Smooth muscle cell of the brain vasculature (primary cell): ENCODE measurements around the gene KDM4C.
"Not testable (repeated sequence)": the region's sequence is repeated elsewhere in the genome, so short reads cannot be mapped to it uniquely, and the experiment has no call there.

Source experiments
- DNase-seq: peaks from one replicate; pipeline ENCODE4 v3.0.0-alpha.2; 2012; ENCODE audit warnings: low read depth, low spot score

Gene KDM4C

DNA sequence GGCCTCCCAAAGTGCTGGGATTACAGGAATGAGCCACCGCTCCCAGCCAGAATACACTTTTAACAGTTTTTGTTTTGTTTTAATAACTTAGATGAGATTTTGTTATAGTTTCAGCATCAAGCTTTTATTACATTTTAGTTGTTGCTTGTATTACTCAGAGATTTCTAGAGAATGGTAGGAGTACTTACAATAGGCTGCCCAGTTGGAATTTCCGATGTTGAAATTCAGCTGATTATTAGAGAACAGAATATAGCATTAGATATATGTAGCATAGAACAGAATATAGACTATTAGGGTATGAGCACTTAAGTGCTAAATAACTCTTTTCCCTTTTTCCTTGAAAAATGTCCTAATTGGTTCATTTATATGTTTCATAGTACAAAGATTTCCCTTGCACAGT lies 6.2 kb downstream of the KDM4C start:
- DNase-seq = no peak

DNA sequence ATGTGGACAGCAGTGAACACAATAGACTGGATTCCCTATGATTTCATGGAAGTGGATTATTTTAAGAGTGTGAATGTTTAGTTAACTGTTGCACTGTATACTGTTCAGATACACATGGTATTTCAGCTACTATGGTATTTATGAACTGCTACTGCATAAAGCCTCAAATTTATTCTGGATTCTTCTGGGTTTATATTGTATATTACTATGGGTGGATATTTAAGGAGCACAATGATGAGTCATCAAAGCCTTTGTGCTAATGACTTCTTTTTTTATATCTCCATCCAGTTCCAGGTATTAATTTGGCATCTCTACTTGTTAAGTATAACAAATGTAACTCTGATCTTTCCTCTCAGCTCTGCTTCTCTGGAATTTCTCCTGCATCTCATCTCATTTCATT lies 6.8 kb downstream of the KDM4C start:
- no peak for DNase-seq

DNA sequence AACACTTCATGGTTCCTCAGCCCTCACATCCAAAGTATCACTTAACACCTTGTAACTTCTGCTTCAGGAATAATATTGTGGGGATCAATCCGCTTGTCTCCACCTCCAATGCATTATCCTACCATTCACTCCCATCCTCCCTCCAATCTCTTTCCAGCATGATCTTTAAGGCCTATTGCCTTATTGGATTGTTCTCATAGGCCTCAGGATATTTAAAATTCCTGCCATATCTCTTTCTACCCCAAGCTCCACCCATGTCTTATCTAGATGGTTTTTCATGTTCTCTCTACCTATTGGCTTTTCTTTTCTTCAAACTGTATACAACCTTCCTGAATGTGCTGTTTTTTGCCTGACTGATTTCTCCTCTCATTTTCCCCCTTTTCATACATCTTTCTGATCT lies 7.2 kb downstream of the KDM4C start:
- DNase-seq = no peak

DNA sequence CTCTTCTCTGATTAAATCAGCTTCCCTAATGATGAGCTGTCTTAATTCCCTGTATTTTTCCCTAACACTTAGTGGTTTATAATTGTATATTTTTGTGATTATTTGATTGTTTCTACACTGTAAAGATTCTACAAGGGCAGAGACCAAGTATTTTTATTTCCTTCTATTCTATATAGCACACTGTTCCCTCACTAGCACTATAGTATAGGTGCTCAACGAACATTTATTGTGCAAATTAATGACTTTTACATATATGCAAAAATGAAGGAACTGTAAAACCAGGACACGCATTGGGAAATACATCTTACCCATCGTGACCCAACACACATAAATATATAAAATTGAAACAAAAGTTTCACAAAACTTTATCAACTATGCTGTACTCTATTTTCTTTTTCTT lies 7.6 kb downstream of the KDM4C start:
- DNase-seq = no peak

DNA sequence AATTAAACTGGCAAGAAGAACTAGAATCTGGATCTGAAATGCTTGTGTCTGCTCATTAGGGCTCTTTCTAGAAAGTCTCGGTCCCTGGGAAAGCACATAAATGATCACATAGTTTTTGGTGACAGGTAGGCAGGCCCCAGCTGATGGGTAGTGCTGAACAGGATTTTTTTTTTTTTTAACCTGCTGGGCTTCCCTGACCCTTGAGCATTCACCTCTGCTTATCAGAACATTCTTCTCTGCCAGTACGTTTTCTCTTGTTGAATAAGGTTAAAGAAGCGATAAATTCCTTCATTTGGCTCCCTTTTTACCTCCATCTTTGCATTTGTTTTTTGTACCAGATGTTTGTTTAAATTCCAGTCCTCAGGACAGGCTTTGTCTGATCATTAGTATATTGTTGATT lies 8.8 kb downstream of the KDM4C start:
- no peak for DNase-seq

DNA sequence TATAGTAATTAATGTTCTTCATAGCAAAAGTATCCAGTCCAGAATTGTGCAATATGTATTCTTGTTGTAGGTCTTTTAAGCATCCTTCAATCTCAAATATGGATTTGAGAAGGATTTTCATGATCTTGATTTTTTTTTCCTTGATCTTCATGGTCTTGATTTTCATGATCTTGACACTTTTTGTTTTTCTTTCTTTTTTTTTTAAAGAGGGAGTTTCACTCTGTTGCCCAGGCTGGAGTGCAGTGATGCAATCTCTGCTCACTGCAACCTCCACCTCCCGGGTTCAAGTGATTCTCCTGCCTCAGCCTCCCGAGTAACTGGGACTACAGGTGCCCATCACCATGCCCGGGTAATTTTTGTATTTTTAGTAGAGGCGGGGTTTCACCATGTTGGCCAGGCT lies 10.8 kb downstream of the KDM4C start:
- not testable (repeated sequence) for DNase-seq

DNA sequence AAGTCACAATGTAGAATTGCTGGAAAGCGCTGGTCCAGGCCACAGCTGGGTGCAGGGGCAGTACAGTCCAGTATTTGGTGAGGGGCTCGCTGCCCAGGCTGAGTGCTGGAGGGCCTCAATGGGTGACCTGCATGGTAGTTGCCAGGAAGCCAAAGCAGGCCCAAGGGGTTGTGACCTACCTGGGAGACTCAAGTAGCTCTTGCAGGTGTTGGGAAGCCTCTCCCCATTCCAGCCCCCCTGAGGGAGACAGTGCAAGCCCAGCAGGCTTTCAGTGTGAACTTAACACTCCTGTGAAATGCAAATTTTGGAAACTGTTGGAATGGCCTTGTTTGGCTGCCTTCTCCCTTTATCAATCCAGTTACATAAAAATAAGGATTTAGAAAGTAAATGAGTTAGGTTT lies 13.9 kb downstream of the KDM4C start:
- DNase-seq = no peak

DNA sequence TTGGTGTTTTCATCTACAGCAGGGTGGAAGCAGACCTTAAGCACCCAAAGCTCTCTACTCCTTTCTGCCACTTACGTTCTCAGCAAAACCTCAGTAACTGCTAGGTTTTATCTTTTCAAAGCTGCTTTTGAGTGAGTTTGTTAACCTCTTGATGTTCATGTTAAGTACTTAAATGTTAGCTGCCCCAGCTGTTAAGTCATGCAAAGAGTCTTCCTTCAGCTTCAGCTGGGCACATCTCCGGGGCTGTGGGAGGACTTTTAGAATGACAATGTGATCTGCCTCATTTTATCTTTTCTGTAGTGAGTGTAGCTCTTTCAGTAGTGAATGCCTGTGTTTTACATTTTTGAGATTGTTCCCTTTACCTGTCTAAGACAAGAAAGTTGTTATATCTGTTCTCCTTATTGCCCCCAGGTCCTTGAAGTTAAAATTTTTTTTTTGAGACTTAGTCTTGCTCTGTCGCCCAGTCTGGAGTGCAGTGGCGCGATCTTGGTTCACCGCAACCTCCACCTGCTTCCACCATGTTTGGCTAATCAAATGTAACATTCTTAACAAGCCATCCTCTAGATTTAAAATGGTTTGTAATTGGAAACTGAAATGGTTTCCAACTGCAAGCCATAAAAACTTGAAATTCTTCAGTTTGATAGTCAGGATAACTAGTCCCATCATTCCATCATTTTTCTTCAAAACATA lies 19.6 kb downstream of the KDM4C start:
- no peak for DNase-seq

DNA sequence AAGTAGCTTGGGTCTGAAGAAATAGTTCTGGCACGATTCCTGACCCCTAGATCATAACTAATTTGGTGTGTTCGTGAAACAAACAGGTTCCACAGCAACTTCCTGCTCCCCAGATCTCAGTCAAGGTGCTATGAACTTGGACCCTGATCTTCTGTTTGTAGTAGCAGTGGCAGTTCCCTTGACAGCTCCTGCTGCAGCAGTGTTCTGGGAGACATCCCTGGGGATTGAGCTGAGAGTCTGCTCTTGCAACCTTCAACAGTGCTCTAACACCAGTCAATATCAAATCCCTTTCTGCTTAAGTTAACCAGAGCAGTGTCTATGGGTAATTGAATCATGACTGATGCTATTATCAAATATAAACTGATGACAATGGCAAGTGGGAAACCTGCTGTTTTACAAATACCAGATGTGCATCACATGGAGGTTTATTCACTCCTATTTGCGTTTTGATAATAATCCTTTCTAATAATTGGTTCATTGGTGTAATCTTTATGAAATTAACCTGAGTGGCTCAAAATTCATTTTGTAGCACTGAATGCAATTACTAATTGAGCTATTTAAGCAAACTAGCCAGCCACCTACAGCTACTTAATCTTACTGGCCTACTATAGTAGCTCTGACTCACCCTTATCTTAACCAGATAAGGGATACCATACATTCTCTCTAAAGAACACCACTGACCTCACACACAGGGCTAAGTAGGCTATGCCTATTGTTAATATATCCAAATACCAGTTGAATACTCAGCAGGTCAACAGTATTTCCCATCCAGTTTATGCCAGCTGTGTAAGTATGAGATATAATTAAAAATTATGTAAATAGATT lies 21.9 kb downstream of the KDM4C start:
- no peak for DNase-seq

DNA sequence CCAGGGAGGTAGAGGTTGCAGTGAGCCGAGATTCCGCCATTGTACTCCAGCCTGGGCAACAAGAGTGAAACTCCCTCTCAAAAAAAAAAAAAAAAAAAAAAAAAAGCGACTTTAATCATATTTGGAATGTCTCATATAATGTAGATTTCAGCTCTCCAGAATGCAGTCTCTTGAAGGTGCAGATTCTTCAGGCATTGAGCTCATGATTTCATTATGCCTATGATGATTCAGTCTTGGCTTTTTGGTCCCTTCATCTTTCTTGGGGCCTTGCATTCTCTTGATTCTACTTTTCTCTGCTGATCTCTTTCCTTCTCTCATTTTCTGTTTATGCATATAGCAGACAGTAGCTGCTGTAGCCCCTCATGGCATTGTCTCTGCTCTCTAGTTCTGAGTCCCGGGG lies 22.9 kb downstream of the KDM4C start:
- DNase-seq = no peak

DNA sequence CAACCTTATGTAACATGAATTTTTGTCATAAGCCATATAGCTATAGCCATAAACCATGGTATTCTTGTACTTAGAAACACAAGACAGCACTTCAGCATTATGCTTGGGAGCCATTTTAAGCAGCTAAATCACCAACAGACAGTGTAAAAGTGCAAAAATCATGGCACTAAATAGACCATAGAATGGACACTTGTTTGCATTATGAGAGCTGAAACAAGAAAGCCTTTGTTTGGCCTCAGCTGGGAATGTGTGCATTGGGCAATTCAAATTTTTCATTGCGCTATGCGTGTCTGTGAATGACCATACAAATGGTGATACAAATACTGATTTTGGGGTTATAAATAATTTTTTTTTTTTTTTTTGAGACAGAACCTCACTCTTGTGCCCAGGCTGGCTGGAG lies 23.7 kb downstream of the KDM4C start:
- no peak for DNase-seq

DNA sequence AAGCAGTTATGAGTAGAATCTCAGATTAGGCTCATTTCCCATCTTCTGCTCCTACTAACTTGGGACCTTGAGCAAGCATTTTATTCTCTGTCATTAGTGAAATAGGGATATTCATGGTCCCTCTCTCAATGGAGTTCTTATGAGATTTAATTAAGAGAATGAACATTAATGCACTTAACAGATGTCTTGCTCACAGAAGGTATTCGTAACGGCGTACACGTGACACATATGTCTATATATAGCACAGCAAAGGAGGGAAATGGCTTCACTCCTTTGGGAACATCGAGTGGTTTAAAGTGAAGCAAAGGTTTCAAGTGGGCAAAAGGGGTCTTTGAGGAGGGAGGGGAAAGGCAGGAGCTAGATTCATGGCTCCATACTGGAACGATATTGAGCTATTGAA lies 24.6 kb downstream of the KDM4C start:
- no peak for DNase-seq

DNA sequence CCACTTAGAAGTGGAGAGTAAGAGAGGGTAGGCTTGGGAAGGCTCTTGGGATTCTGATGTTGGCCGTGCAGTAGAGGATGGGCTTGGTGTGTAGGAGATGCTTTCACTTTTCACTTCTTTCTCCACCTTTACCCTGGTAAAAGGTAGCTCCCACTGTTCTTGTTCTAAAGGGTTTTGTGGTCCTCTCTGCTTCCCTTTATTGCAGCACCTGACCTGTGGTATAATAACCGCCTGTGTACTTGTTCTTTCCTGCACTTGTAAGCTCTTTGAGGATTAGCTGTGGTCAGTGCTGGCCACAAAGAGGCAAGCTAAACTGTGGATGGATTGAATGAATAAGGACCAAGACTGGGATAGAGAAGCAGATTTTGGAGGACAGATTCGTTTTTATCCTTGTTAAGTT lies 25.2 kb downstream of the KDM4C start:
- DNase-seq = no peak

DNA sequence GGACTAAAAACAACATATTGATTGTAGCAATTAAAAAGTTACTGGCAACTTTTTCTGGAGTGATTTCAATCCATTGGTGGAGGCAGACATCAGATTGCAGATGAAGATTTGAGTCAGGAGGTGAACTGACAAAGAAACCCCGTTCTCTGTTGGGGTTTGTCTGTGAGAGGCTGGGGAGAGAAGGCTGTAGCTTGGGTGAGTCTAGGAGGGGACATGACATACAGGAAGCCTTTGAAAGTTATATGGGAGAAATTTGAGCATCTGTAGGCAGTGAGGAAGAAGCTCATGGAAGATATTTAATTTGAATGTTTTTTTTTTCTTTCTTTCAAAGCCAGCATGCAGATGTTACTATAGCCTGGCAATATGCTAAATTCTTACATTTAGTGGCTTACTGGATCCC lies 26.0 kb downstream of the KDM4C start:
- no peak for DNase-seq

DNA sequence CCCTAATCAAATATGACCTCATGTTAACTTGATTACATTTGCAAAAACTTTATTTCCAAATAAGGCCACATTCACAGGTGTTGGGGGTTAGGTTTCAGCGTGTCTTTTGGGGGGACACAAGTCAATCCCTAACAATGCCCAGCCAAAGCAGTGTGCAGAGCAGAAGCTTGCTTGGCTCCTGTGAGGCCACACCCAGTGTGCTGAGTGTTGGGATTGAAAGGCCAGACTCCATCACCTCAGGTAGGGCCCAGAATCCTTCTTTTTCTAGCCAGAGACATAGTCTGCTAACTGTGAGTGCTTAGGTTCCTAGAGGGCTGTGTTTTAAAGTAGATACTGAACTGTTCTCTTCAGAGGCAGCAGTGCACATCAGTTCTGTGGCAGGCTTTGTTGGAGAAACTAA lies 27.9 kb downstream of the KDM4C start:
- DNase-seq = no peak

DNA sequence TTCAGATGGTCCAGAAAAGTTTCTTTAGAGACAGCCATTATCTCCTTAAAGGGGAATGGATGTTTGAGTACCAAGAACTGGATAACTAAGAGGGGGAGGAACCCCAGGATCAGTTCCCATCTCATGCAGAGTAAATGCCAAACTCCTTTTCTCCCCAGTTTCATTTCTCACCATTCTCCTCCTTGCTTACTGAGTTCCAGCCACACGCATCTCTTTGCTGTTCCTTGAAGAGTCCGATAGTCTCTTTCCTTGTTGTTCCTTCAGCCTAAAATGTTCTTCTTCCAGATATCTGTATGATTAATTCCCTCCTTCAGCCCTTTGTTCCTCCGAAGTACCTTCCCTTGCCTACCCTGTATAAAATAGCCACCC lies 30.0 kb downstream of the KDM4C start:
- no peak for DNase-seq

DNA sequence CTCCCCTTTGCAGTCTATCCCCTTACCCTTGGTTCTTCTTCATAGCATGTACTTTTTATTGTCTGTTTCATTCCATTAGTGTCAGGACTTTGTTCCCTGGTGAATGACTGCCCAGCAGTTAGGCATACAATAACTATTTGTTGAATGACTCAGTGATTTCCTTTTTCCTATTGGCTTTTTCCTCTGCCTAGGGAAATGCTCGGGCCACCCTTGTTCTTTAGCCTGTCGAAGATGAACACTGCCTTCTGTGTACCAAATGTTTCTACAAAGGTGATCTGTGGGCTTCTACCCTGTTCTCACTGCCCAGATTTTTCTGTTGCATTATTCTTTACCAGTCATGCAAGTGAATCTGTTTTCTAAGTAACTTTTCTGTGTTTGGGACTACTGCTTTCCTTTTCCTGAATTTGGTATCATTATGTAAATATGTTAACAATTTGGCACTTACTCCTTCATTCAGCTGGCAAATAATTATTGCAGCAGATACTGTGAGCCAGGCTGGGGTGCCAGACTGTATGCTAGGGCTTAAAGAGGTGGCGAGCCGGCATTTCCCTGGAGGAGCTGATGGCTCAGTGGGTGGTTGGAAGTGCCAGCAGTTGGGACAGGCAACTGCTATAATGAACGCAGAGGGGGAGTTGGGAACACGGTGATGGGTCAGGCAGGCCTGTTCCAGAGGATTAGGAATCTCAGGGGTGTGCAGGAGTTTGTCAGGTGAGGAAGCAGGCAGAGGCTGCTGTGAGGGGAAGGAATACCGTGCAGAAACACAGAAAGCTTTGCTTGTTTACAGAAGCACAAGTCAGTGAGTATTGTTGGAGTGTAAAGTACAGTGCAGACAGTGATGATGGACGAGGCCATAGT lies 30.6 kb downstream of the KDM4C start:
- no peak for DNase-seq

DNA sequence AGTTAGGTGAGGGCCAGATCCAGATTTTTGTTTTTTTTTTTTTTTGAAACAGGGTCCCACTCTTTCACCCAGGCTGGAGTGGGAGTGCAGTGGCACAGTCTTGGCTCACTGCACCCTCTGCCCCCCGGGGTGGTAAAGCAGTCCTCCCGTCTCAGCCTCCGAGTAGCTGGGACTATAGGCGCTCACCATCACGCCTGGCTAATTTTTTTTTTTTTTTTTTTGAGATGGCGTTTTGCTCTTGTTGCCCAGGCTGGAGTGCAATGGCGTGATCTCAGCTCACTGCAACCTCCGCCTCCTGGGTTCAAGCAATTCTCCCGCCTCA lies 31.2 kb downstream of the KDM4C start:
- DNase-seq = not testable (repeated sequence)

DNA sequence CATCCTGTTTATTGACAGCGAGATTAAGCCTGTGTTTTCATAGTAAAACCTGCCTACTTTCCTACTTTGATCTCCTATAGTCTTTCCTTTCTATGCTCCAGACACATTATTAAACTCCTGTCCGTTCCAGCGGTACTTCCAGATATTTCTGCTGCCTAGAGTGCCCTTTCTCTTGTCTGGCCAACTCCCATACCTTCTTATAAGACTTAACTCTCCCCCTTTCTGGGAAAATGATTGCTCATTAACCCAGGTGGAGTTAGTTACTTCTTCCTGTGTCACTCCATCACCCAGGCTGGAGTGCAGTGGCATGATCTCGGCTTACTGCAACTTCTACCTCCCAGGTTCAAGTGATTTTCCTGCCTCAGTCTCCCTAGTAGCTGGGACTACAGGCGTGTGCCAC lies 33.1 kb downstream of the KDM4C start:
- no peak for DNase-seq

DNA sequence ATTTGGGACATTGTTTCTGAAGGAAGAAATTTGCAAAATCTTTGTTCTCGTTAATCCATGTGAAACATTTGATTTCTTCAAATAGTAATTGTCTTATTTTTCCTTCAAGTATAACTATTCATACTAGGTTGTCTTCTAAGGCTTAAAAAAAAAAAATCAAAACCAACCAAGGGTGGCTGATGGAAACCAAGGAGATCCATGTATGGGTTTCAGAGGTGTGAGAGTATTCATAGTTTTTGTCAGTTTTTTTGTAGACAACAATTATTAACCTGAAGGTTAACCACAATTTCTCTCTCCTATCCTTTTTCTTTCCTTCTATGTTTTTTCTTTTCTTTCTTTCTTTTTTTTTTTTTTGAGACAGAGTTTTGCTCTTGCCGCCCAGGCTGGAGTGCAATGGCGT lies 35.4 kb downstream of the KDM4C start:
- no peak for DNase-seq

DNA sequence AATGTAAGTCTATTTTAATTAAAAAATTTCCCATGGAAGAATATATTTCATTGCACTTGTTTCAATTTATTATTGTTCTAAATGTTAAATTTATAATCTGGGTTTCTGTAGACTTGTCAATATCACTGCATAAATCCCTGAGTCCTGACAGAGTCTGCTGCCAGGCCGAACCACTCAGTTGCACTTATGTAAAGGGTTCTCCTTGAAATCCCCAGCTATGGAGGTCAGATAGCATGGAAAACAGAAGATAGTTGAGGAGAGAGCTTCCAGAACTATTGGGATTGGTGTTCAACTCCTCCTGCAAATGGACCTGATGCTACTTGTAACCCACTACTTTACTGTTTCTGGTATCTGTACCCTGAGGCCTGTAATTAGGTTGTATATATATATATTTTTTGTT lies 37.2 kb downstream of the KDM4C start:
- DNase-seq = no peak

DNA sequence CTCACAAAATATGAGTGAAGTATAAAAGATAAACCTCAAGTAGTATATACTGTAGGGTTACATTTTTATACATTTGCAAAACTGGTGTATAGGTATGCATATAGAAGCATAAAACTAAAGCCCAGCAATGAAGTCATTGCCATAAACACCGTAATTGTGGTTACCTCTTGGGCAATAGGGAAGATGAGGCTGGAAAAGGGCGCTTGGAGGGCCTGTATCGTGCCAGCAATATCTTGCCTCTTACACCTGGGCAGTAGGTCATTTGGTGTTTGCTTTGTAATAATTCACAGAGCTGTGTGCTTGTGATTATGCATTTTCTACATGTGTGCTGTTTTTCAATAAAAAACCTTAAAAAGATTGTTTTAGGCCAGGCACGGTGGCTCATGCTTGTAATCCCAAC lies 45.2 kb downstream of the KDM4C start:
- no peak for DNase-seq

DNA sequence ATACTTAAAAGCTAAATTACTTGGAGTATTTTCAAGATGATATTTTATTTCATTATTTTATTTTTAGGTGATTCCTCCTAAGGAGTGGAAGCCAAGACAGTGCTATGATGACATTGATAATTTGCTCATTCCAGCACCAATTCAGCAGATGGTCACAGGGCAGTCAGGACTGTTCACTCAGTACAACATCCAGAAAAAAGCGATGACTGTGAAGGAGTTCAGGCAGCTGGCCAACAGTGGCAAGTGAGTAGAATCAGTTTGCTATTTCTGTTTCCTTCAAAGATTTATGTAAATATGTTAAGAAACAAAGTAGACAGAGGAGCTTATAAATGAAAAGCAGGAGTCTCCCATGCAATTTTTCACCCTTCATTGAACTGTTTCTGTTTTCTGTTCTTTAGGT lies 47.8 kb downstream of the KDM4C start:
- DNase-seq = no peak
